ENCODE data around the gene EHMT1.

EHMT1 gene

DNA sequence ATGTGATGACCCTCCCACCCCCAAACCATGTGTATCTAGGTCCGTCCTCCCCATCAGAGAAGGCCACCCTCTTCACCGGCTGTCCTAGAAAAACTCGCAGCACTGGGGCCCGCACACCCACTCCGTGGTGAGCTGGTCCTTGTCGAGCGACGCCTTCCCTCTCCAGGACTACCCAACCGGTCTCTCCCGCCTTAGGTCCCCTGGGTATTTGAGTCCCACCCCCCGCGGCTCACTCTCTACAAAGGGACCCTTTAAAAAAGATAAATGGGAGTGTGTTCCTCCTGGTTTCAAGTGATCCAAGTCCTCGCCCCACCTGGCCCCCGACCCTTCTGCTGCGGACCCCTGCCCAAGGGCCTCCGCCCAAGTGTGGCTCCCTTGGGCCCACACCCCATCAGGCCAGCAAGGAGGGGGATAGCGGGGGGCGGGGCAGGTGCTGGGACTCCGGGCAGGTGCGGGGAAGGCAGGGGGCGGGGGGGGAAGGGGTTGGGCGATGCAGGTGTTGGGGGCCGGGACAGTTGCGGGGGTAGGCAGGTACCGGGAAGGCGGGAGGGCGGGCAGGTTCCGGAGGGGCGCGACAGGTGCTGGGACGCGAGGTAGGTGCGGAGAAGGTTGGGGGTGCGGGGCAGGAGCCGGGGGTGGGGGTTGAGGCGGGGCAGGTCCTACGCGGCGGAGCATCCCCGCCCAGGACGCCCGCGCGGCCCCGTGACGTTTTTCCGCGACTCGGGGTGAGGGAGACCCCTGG is 14.3 kb upstream of the EHMT1 start:
- Histone ChIP-seq H3K4me3 (ENCODE audit: severe bottlenecking) (peak overlapping the region; percentile 34), H3K27ac (ENCODE audit: poor library complexity, severe bottlenecking) (no peak overlapping the region), H3K4me1 (ENCODE audit: insufficient read depth, poor library complexity, severe bottlenecking) (peaks cover 4% of the 10 kb centered on the region), H3K36me3 (ENCODE audit: low read depth) (peaks cover 15% of the 10 kb centered on the region), H3K27me3 (ENCODE audit: insufficient read depth, poor library complexity, severe bottlenecking) (no peaks in the 10 kb centered on the region), H3K9me3 (ENCODE audit: severe bottlenecking) (no peaks in the 10 kb centered on the region)
- TF ChIP-seq, protein P1, sequence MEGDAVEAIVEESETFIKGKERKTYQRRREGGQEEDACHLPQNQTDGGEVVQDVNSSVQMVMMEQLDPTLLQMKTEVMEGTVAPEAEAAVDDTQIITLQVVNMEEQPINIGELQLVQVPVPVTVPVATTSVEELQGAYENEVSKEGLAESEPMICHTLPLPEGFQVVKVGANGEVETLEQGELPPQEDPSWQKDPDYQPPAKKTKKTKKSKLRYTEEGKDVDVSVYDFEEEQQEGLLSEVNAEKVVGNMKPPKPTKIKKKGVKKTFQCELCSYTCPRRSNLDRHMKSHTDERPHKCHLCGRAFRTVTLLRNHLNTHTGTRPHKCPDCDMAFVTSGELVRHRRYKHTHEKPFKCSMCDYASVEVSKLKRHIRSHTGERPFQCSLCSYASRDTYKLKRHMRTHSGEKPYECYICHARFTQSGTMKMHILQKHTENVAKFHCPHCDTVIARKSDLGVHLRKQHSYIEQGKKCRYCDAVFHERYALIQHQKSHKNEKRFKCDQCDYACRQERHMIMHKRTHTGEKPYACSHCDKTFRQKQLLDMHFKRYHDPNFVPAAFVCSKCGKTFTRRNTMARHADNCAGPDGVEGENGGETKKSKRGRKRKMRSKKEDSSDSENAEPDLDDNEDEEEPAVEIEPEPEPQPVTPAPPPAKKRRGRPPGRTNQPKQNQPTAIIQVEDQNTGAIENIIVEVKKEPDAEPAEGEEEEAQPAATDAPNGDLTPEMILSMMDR (IDR thresholded peaks at IDR 0.05; ENCODE audit: poor library complexity, severe bottlenecking): no peak
- DNase-seq (ENCODE audit: low spot score) (no peak), ATAC-seq (ENCODE audit: low read depth) (no peak)

DNA sequence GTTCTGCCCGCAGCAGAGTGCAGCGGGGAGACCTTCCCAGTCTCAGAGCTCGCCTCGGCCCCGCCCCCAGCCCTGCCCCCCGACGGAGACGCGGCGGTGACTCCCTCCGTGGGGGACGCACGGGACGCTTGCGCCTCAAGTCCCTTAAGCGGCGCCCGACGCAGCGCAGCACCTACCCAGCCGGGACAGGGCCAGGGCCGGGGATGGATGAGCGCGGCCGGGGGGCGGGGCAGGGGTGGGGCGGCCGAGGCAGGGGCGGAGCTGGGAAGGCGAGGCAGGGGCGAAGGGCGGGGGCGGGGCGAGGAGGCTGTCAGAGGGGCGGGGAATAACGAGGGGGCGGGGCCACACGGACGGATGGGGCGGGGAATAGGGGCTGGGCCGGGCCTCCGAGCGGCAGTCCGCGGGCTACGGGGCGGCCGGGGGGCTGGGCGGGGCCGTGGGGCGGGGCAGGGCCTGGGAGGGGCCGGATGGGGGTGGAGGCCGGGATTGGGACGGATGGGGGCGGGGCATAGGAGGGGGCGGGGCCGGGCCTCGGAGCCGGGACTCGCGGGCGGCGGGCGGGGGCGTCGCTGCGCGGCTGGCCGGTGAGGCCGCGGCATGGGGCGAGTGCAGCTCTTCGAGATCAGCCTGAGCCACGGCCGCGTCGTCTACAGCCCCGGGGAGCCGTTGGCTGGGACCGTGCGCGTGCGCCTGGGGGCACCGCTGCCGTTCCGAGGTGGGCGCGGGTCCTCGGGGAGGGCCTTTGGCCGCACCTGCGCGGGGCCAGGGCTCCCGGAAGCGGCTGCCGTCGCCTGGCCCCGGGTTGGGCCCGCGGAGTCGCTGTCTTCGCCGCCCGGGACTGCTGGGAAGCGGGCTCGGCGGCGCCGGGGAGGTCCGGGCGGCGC is 13.4 kb upstream of the EHMT1 start, which contains the start of gene ARRDC1:
ARRDC1 (plus strand) TSS at position 566 of the 884 bp plus-strand sequence; CDS start at position 598, 32 bp downstream.
- TF ChIP-seq, protein P1 (IDR thresholded peaks at IDR 0.05; ENCODE audit: poor library complexity, severe bottlenecking): no peak
- Histone ChIP-seq H3K27ac (ENCODE audit: poor library complexity, severe bottlenecking) (peak within 1 kb of the TSS; percentile 68), H3K27me3 (ENCODE audit: insufficient read depth, poor library complexity, severe bottlenecking) (no peaks in the 10 kb centered on the region), H3K36me3 (ENCODE audit: low read depth) (peaks cover 19% of the 10 kb centered on the region), H3K4me3 (ENCODE audit: severe bottlenecking) (peak within 1 kb of the TSS; percentile 74), H3K4me1 (ENCODE audit: insufficient read depth, poor library complexity, severe bottlenecking) (peaks cover 4% of the 10 kb centered on the region), H3K9me3 (ENCODE audit: severe bottlenecking) (no peaks in the 10 kb centered on the region)
- DNase-seq (ENCODE audit: low spot score) (peak; percentile 95), ATAC-seq (ENCODE audit: low read depth) (peak; percentile 83)

DNA sequence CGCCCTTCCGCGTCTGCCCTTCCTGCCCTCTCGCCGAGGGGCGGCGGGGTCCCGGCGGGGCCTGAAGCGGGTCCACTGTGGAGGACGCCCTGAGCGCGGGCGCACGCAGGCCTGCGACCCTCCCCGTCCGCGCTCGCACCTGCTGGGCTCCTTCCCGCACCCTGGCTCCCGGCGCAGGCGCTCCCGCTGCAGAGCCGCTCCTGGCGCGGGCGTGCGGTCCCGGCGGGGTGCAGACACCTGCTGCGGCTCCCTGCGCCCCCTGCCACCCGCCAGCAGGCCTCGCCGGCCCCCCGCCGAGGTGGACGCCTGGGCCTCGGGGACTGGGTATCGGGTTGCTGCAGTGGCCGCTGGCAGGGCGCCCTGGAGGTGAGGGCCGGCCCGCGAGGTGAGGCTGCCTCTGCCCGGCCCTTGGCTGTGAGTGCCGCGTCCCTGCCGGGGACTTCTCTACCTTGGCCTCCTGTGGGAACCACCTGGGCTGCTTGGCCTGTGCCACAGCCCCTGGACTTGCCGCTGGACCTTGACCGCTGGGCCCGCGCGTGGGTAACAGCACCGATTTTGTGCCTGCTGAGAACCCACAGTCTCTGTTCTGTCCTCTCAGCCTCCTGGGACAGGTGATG is 12.7 kb upstream of the EHMT1 start:
- Histone ChIP-seq H3K4me1 (ENCODE audit: insufficient read depth, poor library complexity, severe bottlenecking) (peaks cover 12% of the 10 kb centered on the region), H3K36me3 (ENCODE audit: low read depth) (peaks cover 19% of the 10 kb centered on the region), H3K9me3 (ENCODE audit: severe bottlenecking) (no peaks in the 10 kb centered on the region), H3K27me3 (ENCODE audit: insufficient read depth, poor library complexity, severe bottlenecking) (no peaks in the 10 kb centered on the region), H3K4me3 (ENCODE audit: severe bottlenecking) (peak overlapping the region; percentile 74), H3K27ac (ENCODE audit: poor library complexity, severe bottlenecking) (peak overlapping the region; percentile 68)
- DNase-seq (ENCODE audit: low spot score): no peak
- TF ChIP-seq, protein P1 (IDR thresholded peaks at IDR 0.05; ENCODE audit: poor library complexity, severe bottlenecking): no peak
- peak; percentile 8; the same call in 2 of the 3 replicates for ATAC-seq (ENCODE audit: low read depth)

DNA sequence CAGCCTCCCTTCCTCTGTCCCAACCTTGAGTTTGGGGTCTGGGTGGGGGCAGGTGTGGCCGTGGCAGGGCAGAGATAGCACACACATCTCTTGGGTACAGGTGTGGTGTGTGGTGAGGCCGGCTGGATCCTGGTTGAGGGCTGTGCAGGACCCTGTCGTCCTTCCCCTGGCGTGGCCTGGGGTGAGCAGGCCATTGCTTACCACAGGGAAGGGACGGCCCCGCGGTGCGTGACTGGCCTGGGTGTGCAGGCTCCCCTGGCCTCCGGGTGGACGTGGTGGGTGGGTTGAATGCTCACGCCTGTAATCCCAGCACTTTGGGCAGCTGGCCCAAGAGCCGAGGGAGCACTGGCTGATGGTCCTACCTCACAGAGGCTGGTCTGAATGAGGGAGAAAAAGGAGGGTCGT is 12.1 kb upstream of the EHMT1 start:
- Histone ChIP-seq H3K9me3 (ENCODE audit: severe bottlenecking) (no peaks in the 10 kb centered on the region), H3K36me3 (ENCODE audit: low read depth) (peaks cover 19% of the 10 kb centered on the region), H3K4me1 (ENCODE audit: insufficient read depth, poor library complexity, severe bottlenecking) (peaks cover 18% of the 10 kb centered on the region), H3K4me3 (ENCODE audit: severe bottlenecking) (peak overlapping the region; percentile 74), H3K27me3 (ENCODE audit: insufficient read depth, poor library complexity, severe bottlenecking) (no peaks in the 10 kb centered on the region), H3K27ac (ENCODE audit: poor library complexity, severe bottlenecking) (peak overlapping the region; percentile 68)
- DNase-seq (ENCODE audit: low spot score): no peak
- peak; percentile 8 for ATAC-seq (ENCODE audit: low read depth)
- TF ChIP-seq, protein P1 (IDR thresholded peaks at IDR 0.05; ENCODE audit: poor library complexity, severe bottlenecking): no peak

Measured in RWPE2 (cell line).